IMR-90 (cell line): ENCODE results near the gene SORD. TPM values are rescaled to one million over a fixed set of nuclear protein-coding genes. Genes with fewer than 3 reads are reported as not detected.
A peak's percentile ranks its signal among the peaks of the same experiment; 100 is the strongest.

Source experiments
- ATAC-seq: fragments of 200-7000 bp; cut with Tn5 transposase; 2 replicates; pipeline ENCODE4 v1.9.1; 2020; ENCODE audit warnings: low read depth, mild to moderate bottlenecking, moderate library complexity
- BruUV-seq: library from RNA; stranded (reverse); fragments of 400-500 nt; replicated peaks from 2 replicates; lab custom pipeline; 2021; lab: Mats Ljungman, UMichigan
- CTCF ChIA-PET: fragments of 300-600 bp; formaldehyde crosslinking; extraction: SDS; loops from one replicate; lab custom pipeline; 2021; ENCODE audit warnings: antibody characterized with exemption; lab: Yijun Ruan, JAX
- POLR2A ChIA-PET: fragments of 300-600 bp; sonication (Branson Sonifier 250); formaldehyde crosslinking; loops from one replicate; lab custom pipeline; 2022; ENCODE audit warnings: antibody characterized with exemption; ENCODE audit not compliant: unreplicated experiment; lab: Charles Lee
- DNase-seq: peaks from one replicate; pipeline ENCODE4 v3.0.0; 2013
- H2AFZ ChIP-seq: replicated peaks from 2 replicates; pipeline ENCODE3; 2013; ENCODE audit warnings: low read length, mild to moderate bottlenecking; ENCODE audit not compliant: poor library complexity
- H2AK5ac ChIP-seq: 2 replicates; pipeline ENCODE4 v1.6.1; 2013; ENCODE audit warnings: low read depth, low read length, inconsistent platforms
- H2AK9ac ChIP-seq: replicated peaks from 2 replicates; pipeline ENCODE3; 2013; ENCODE audit warnings: mild to moderate bottlenecking, low read depth, low read length, moderate library complexity; ENCODE audit not compliant: poor library complexity
- H2BK120ac ChIP-seq: 2 replicates; pipeline ENCODE4 v1.6.1; 2013; ENCODE audit warnings: low read depth, low read length, inconsistent platforms
- H2BK15ac ChIP-seq: 3 replicates; pipeline ENCODE4 v1.6.1; 2013; ENCODE audit warnings: low read depth, low read length, inconsistent platforms
- H2BK20ac ChIP-seq: 2 replicates; pipeline ENCODE4 v1.6.1; 2013; ENCODE audit warnings: low read depth, mild to moderate bottlenecking, inconsistent platforms, low read length, moderate library complexity
- H2BK5ac ChIP-seq: 2 replicates; pipeline ENCODE4 v1.6.1; 2013; ENCODE audit warnings: mild to moderate bottlenecking, low read depth, low read length, inconsistent platforms; ENCODE audit not compliant: poor library complexity, severe bottlenecking
- H3K14ac ChIP-seq: replicated peaks from 2 replicates; pipeline ENCODE4 v1.6.1; 2013; ENCODE audit warnings: low read depth, low read length, inconsistent platforms
- H3K18ac ChIP-seq: 2 replicates; pipeline ENCODE4 v1.6.1; 2013; ENCODE audit warnings: low read depth, low read length, control low read depth
- H3K23ac ChIP-seq: 2 replicates; pipeline ENCODE4 v1.6.1; 2013; ENCODE audit warnings: low read depth, low read length, inconsistent platforms
- H3K27ac ChIP-seq: 2 replicates; pipeline ENCODE4 v1.5.1; 2013; ENCODE audit warnings: mild to moderate bottlenecking, control low read depth, low read length; ENCODE audit not compliant: insufficient read depth
- H3K27me3 ChIP-seq: 2 replicates; pipeline ENCODE4 v1.6.1; 2013; ENCODE audit warnings: low read length; ENCODE audit not compliant: control insufficient read depth, insufficient read depth
- H3K36me3 ChIP-seq: 2 replicates; pipeline ENCODE4 v1.6.1; 2013; ENCODE audit warnings: low read length, mixed read lengths; ENCODE audit not compliant: control insufficient read depth, insufficient read depth
- H3K4ac ChIP-seq: 2 replicates; pipeline ENCODE4 v1.6.1; 2013; ENCODE audit warnings: low read depth, low read length, inconsistent platforms
- H3K4me1 ChIP-seq: 2 replicates; pipeline ENCODE4 v1.6.1; 2013; ENCODE audit warnings: low read length, mixed read lengths; ENCODE audit not compliant: control insufficient read depth, insufficient read depth
- H3K4me2 ChIP-seq: 2 replicates; pipeline ENCODE4 v1.6.1; 2013; ENCODE audit warnings: low read depth, mild to moderate bottlenecking, control low read depth, low read length, moderate library complexity
- H3K4me3 ChIP-seq: 2 replicates; pipeline ENCODE4 v1.5.1; 2013; ENCODE audit warnings: low read depth, mild to moderate bottlenecking, control low read depth, low read length, moderate library complexity; ENCODE audit not compliant: insufficient read depth
- H3K56ac ChIP-seq: 2 replicates; pipeline ENCODE4 v1.6.1; 2013; ENCODE audit warnings: low read length, inconsistent platforms; ENCODE audit not compliant: insufficient read depth; ENCODE audit errors: extremely low read depth
- H3K79me1 ChIP-seq, 2 experiments: 2 replicates each; pipeline ENCODE4 v1.6.1; 2013; ENCODE audit warnings: low read length in 2 of 2, inconsistent platforms in 1 of 2, low read depth in 1 of 2
- H3K9ac ChIP-seq: 2 replicates; pipeline ENCODE4 v1.6.1; 2013; ENCODE audit warnings: low read depth, low read length, control low read depth
- H3K9me1 ChIP-seq: 2 replicates; pipeline ENCODE4 v1.6.1; 2013; ENCODE audit warnings: low read length, inconsistent platforms; ENCODE audit not compliant: insufficient read depth
- H3K9me3 ChIP-seq: 2 replicates; pipeline ENCODE4 v1.6.1; 2013; ENCODE audit warnings: low read length; ENCODE audit not compliant: control insufficient read depth, insufficient read depth
- H4K20me1 ChIP-seq: 2 replicates; pipeline ENCODE4 v1.6.1; 2013; ENCODE audit warnings: low read length, inconsistent platforms; ENCODE audit not compliant: insufficient read depth
- H4K5ac ChIP-seq: 2 replicates; pipeline ENCODE4 v1.6.1; 2013; ENCODE audit warnings: mild to moderate bottlenecking, low read depth, low read length, control low read depth
- H4K8ac ChIP-seq, 2 experiments: 2 replicates each; pipeline ENCODE4 v1.6.1; 2013; ENCODE audit warnings: low read depth in 2 of 2, low read length in 2 of 2, control low read depth in 1 of 2, inconsistent platforms in 1 of 2
- H4K91ac ChIP-seq: 2 replicates; pipeline ENCODE4 v1.6.1; 2013; ENCODE audit warnings: low read depth, low read length, inconsistent platforms; ENCODE audit not compliant: insufficient read depth
- ELK1 ChIP-seq: fragments of 150-350 bp; IDR thresholded peaks from 2 replicates; pipeline ENCODE4 v1.6.1; 2016; ENCODE audit warnings: low read depth, mild to moderate bottlenecking, low read length, moderate library complexity, borderline replicate concordance
- WGBS, 2 experiments: methylation state at CpG; one replicate each; pipeline versions ENCODE4 v1.1.5 to v1.1.7; 2013; ENCODE audit warnings: missing lambda C conversion rate in 2 of 2; ENCODE audit not compliant: insufficient read length in 1 of 2; ENCODE audit errors: extremely low coverage in 2 of 2; 5-methylcytosine and 5-hydroxymethylcytosine counted together
- dilution Hi-C: fragments of 300-500 bp; cut with HindIII; formaldehyde crosslinking; loops from one replicate; pipeline ENCODE4 v1.14.3; 2018; ENCODE audit warnings: low sequenced_read_pairs; ENCODE audit not compliant: unreplicated experiment
- in situ Hi-C: fragments of 300-500 bp; cut with MboI; formaldehyde crosslinking; loops from 3 replicates; pipeline ENCODE4 v1.14.3; 2019; ENCODE audit warnings: low sequenced_read_pairs, inconsistent platforms, mixed read lengths
- intact Hi-C: fragments of 100-400 bp; cut with micrococcal nuclease; formaldehyde crosslinking; loops from 2 replicates; pipeline ENCODE4 v1.10.0; 2022
- polyA plus RNA-seq, 3 experiments: library from polyadenylated mRNA; depleted of rRNA; stranded (reverse); fragments of >200 nt; gene quantifications; 2 replicates each; pipeline ENCODE4 v1.2.3, GENCODE V29; 2012; ENCODE audit warnings: low replicate concordance in 1 of 3
- total RNA-seq: library from RNA; depleted of rRNA; stranded (reverse); fragments of >200 nt; gene quantifications from 2 replicates; pipeline ENCODE4 v1.2.3, GENCODE V29; 2012

SORD gene
- total and polyA plus RNA-seq, 2 of the 4 experiments (the other 2 are of a cell fraction), result 27.6 to 34.2 TPM

GRCh38 chr15:45116482-45117307 lies 93.7 kb downstream of the SORD start:
- H3K9me1 ChIP-seq, result no peaks in the 10 kb centered on the region
- ATAC-seq (no peak), DNase-seq (no peak)
- no peaks in the 10 kb centered on the region for H3K79me1 ChIP-seq
- no TSS peak for BruUV-seq
- no peak overlapping the region for H4K91ac ChIP-seq
- no peak overlapping the region for H2BK15ac ChIP-seq
- CTCF ChIA-PET, result no interaction called here
- dilution Hi-C loops (no loop called here), intact Hi-C loops (loop anchor here (5.0 kb wide), 1 partner anchor 264 kb away; no protein-coding TSS in a partner anchor), in situ Hi-C loops (no loop called here)
- peak overlapping the region; percentile 72 for H2AFZ ChIP-seq
- H2AK9ac ChIP-seq, result peak overlapping the region; percentile 28
- H3K4me3 ChIP-seq, result no peak overlapping the region
- no peaks in the 10 kb centered on the region for H4K20me1 ChIP-seq
- no peak overlapping the region for H2BK5ac ChIP-seq
- H3K9me3 ChIP-seq, result no peaks in the 10 kb centered on the region
- 17% methylated on average over 27 of the region's 65 CpGs; no CpG with 5 or more reads in 1 of the 2 experiments for WGBS, 2 experiments
- no peak overlapping the region for H2AK5ac ChIP-seq
- peaks cover 61% of the 10 kb centered on the region for H3K27me3 ChIP-seq
- no peak overlapping the region; the same call in 1 of the 2 replicates for H3K4me2 ChIP-seq
- no peaks in the 10 kb centered on the region for H3K36me3 ChIP-seq
- no peak overlapping the region for H4K5ac ChIP-seq
- no peak for TF ChIP-seq ELK1
- H3K14ac ChIP-seq, result no peak overlapping the region
- no peak overlapping the region for H3K18ac ChIP-seq
- H3K4me1 ChIP-seq, result peaks cover under 1% of the 10 kb centered on the region; the same call in 1 of the 2 replicates
- no peak overlapping the region for H3K56ac ChIP-seq
- H3K27ac ChIP-seq, result no peak overlapping the region
- H2BK20ac ChIP-seq, result no peak overlapping the region
- H3K4ac ChIP-seq, result no peak overlapping the region
- H4K8ac ChIP-seq, result no peak overlapping the region
- no peak overlapping the region for H2BK120ac ChIP-seq
- no peak overlapping the region for H3K9ac ChIP-seq
- POLR2A ChIA-PET, result no interaction called here
- H3K23ac ChIP-seq, result no peak overlapping the region; the same call in 1 of the 2 replicates
